GM23338 (cell line): ENCODE measurements around the gene FGD4. TPM values are rescaled to one million over a fixed set of nuclear protein-coding genes. Genes with fewer than 3 reads are reported as not detected.

ENCODE experiments used
- ATAC-seq: fragments of 200-7000 bp; cut with Tn5 transposase; 3 replicates; pipeline ENCODE4 v1.9.1; 2020
- DNase-seq: peaks from one replicate; pipeline ENCODE4 v3.0.0-alpha.2; 2015; ENCODE audit warnings: low spot score
- H2AFZ ChIP-seq: fragments of 200-600 bp; sonication (generic); 2 replicates; pipeline ENCODE4 v1.8.0; 2016; ENCODE audit warnings: antibody characterized with exemption, mild to moderate bottlenecking, moderate library complexity
- H3F3A ChIP-seq: fragments of 200-600 bp; sonication (generic); replicated peaks from 2 replicates; pipeline ENCODE4 v1.8.0; 2017; ENCODE audit warnings: antibody characterized with exemption, mixed run types, low read depth
- H3K27ac ChIP-seq: fragments of 200-600 bp; sonication (generic); 2 replicates; pipeline ENCODE4 v1.6.1; 2016; ENCODE audit warnings: low read depth
- H3K27me3 ChIP-seq: fragments of 200-600 bp; sonication (generic); 2 replicates; pipeline ENCODE4 v1.8.0; 2016; ENCODE audit warnings: mild to moderate bottlenecking, mixed run types, moderate library complexity; ENCODE audit not compliant: insufficient read depth
- H3K36me3 ChIP-seq: fragments of 200-600 bp; sonication (generic); 2 replicates; pipeline ENCODE4 v1.8.0; 2016; ENCODE audit warnings: mild to moderate bottlenecking; ENCODE audit not compliant: insufficient read depth
- H3K4me1 ChIP-seq: fragments of 200-600 bp; sonication (generic); 2 replicates; pipeline ENCODE4 v1.8.0; 2016; ENCODE audit warnings: mild to moderate bottlenecking, moderate library complexity; ENCODE audit not compliant: insufficient read depth
- H3K4me2 ChIP-seq: fragments of 200-600 bp; sonication (generic); 2 replicates; pipeline ENCODE4 v1.7.1; 2017; ENCODE audit warnings: mixed run types
- H3K4me3 ChIP-seq: fragments of 200-600 bp; sonication (generic); 2 replicates; pipeline ENCODE4 v1.6.1; 2016; ENCODE audit warnings: mixed run types
- H3K79me2 ChIP-seq: fragments of 200-600 bp; sonication (generic); replicated peaks from 2 replicates; pipeline ENCODE4 v1.8.0; 2017; ENCODE audit warnings: mild to moderate bottlenecking; ENCODE audit not compliant: insufficient read depth
- H3K9me2 ChIP-seq: fragments of 200-600 bp; sonication (generic); 2 replicates; pipeline ENCODE4 v1.8.0; 2017; ENCODE audit not compliant: insufficient read depth
- H4K20me1 ChIP-seq: fragments of 200-600 bp; sonication (generic); replicated peaks from 2 replicates; pipeline ENCODE4 v1.8.0; 2017; ENCODE audit warnings: mild to moderate bottlenecking; ENCODE audit not compliant: insufficient read depth
- H3K27ac Mint-ChIP-seq: 2 replicates; pipeline ENCODE4 v1.8.0; 2020; ENCODE audit warnings: inconsistent platforms, mild to moderate bottlenecking, moderate library complexity, mixed read lengths
- H3K27me3 Mint-ChIP-seq: 3 replicates; pipeline ENCODE4 v1.8.0; 2022; ENCODE audit warnings: low read depth, mild to moderate bottlenecking, moderate library complexity, mixed read lengths, inconsistent platforms; ENCODE audit not compliant: insufficient read depth, poor library complexity
- H3K36me3 Mint-ChIP-seq: 3 replicates; pipeline ENCODE4 v1.8.0; 2021; ENCODE audit warnings: low read depth, mild to moderate bottlenecking, inconsistent platforms, moderate library complexity, mixed read lengths
- H3K4me1 Mint-ChIP-seq: 3 replicates; pipeline ENCODE4 v1.8.0; 2020; ENCODE audit warnings: mild to moderate bottlenecking, inconsistent platforms, mixed read lengths
- H3K4me3 Mint-ChIP-seq: 3 replicates; pipeline ENCODE4 v1.8.0; 2021; ENCODE audit warnings: moderate library complexity, mild to moderate bottlenecking, inconsistent platforms, mixed read lengths
- H3K9me3 Mint-ChIP-seq: 3 replicates; pipeline ENCODE4 v1.8.0; 2020; ENCODE audit warnings: moderate library complexity, mild to moderate bottlenecking, inconsistent platforms, mixed read lengths
- ETS1 ChIP-seq: IDR thresholded peaks from 2 replicates; pipeline ENCODE4 v1.6.1; 2016; ENCODE audit warnings: antibody characterized with exemption
- EZH2 ChIP-seq: fragments of 200-600 bp; sonication (generic); IDR thresholded peaks from one replicate; pipeline ENCODE4 v1.8.0; 2017; ENCODE audit warnings: antibody characterized with exemption, mild to moderate bottlenecking, low read depth; ENCODE audit not compliant: unreplicated experiment
- EZH2phosphoT487 ChIP-seq: fragments of 200-600 bp; sonication (generic); IDR thresholded peaks from one replicate; pipeline ENCODE4 v1.8.1; 2018; ENCODE audit warnings: antibody characterized with exemption; ENCODE audit not compliant: unreplicated experiment
- JUNB ChIP-seq: IDR thresholded peaks from one replicate; pipeline ENCODE4 v1.6.1; 2016; ENCODE audit warnings: antibody characterized with exemption; ENCODE audit not compliant: unreplicated experiment
- NANOG ChIP-seq: IDR thresholded peaks from 2 replicates; pipeline ENCODE4 v1.6.1; 2016; ENCODE audit warnings: antibody characterized with exemption, borderline replicate concordance
- REST ChIP-seq: IDR thresholded peaks from one replicate; pipeline ENCODE4 v1.6.1; 2018; ENCODE audit warnings: antibody characterized with exemption; ENCODE audit not compliant: unreplicated experiment
- STAT1 ChIP-seq: IDR thresholded peaks from one replicate; pipeline ENCODE4 v1.6.1; 2016; ENCODE audit warnings: antibody characterized with exemption; ENCODE audit not compliant: unreplicated experiment
- ZNF114 ChIP-seq: fragments of 250-450 bp; sonication (Bioruptor Pico); IDR thresholded peaks from 2 replicates; pipeline ENCODE4 v1.5.0; 2020; ENCODE audit warnings: mild to moderate bottlenecking, moderate library complexity
- ZNF331 ChIP-seq: fragments of 250-450 bp; sonication (Bioruptor Pico); IDR thresholded peaks from 2 replicates; pipeline ENCODE4 v1.5.0; 2020; ENCODE audit warnings: low read depth, mild to moderate bottlenecking, moderate library complexity
- polyA plus RNA-seq: library from polyadenylated mRNA; unstranded; fragments of >200 nt; fragmentation: Nextera tagmentation; extraction: Ambion mirVana; gene quantifications from 2 replicates; pipeline ENCODE4 v1.2.1, GENCODE V29; 2016
- total RNA-seq: library from RNA; depleted of rRNA; stranded (reverse); fragments of >200 nt; shearing (Covaris generic); gene quantifications from 2 replicates; pipeline ENCODE4 v1.2.3, GENCODE V29; 2014

The FGD4 gene
- total and polyA plus RNA-seq, 2 experiments from 2014 or later: 24.3 to 54.3 TPM

GRCh38 chr12:32586390-32586789, 187.0 kb downstream of the FGD4 start (continued):
- TF ChIP-seq REST (no peak), ETS1 (no peak), EZH2phosphoT487 (no peak), EZH2 (no peak), JUNB (no peak)

GRCh38 chr12:32587581-32588495, 188.5 kb downstream of the FGD4 start:
- peaks cover 4% of the 10 kb centered on the region for H3K27me3 Mint-ChIP-seq
- Histone ChIP-seq H3K79me2 (peaks cover 36% of the 10 kb centered on the region), H3K4me3 (no peak overlapping the region), H3F3A (no peaks in the 10 kb centered on the region; the same call in 1 of the 2 replicates), H3K9me2 (no peaks in the 10 kb centered on the region), H3K36me3 (peaks cover 14% of the 10 kb centered on the region), H3K27ac (peak overlapping the region; percentile 59; the same call in 1 of the 2 replicates), H4K20me1 (peaks cover 4% of the 10 kb centered on the region; the same call in 1 of the 2 replicates), H3K4me2 (no peak overlapping the region), H3K4me1 (no peaks in the 10 kb centered on the region), H2AFZ (no peak overlapping the region), H3K27me3 (no peaks in the 10 kb centered on the region)
- DNase-seq (no peak), ATAC-seq (no peak)
- H3K36me3 Mint-ChIP-seq: peaks cover 21% of the 10 kb centered on the region
- H3K4me1 Mint-ChIP-seq: peaks cover 11% of the 10 kb centered on the region; the same call in 2 of the 3 replicates
- H3K27ac Mint-ChIP-seq: no peak overlapping the region
- no peak overlapping the region for H3K4me3 Mint-ChIP-seq
- H3K9me3 Mint-ChIP-seq: no peaks in the 10 kb centered on the region
- TF ChIP-seq ZNF331 (CRISPR knock-in tag) (no peak), ZNF114 (CRISPR knock-in tag) (no peak)

GRCh38 chr12:32588604-32589003, 189.2 kb downstream of the FGD4 start:
- DNase-seq: no peak
- H3K4me3 Mint-ChIP-seq: no peak overlapping the region
- Histone ChIP-seq H3K36me3 (peaks cover 16% of the 10 kb centered on the region), H4K20me1 (peaks cover 4% of the 10 kb centered on the region; the same call in 1 of the 2 replicates), H3K9me2 (no peaks in the 10 kb centered on the region), H3K4me1 (no peaks in the 10 kb centered on the region), H3K4me3 (no peak overlapping the region), H3K79me2 (peaks cover 30% of the 10 kb centered on the region), H3K27me3 (no peaks in the 10 kb centered on the region), H3K4me2 (no peak overlapping the region), H3F3A (no peaks in the 10 kb centered on the region; the same call in 1 of the 2 replicates), H2AFZ (no peak overlapping the region), H3K27ac (peak overlapping the region; percentile 59)
- H3K9me3 Mint-ChIP-seq: no peaks in the 10 kb centered on the region
- ATAC-seq: no peak
- H3K4me1 Mint-ChIP-seq: peaks cover 11% of the 10 kb centered on the region; the same call in 2 of the 3 replicates
- H3K27me3 Mint-ChIP-seq: peaks cover 4% of the 10 kb centered on the region
- peaks cover 27% of the 10 kb centered on the region for H3K36me3 Mint-ChIP-seq
- no peak overlapping the region for H3K27ac Mint-ChIP-seq
- TF ChIP-seq JUNB: no peak
- no peak for TF ChIP-seq EZH2
- no peak for TF ChIP-seq ETS1
- no peak for TF ChIP-seq EZH2phosphoT487
- TF ChIP-seq STAT1: no peak
- no peak for TF ChIP-seq NANOG
